ENCODE measurements around the gene NLN.

DNA sequence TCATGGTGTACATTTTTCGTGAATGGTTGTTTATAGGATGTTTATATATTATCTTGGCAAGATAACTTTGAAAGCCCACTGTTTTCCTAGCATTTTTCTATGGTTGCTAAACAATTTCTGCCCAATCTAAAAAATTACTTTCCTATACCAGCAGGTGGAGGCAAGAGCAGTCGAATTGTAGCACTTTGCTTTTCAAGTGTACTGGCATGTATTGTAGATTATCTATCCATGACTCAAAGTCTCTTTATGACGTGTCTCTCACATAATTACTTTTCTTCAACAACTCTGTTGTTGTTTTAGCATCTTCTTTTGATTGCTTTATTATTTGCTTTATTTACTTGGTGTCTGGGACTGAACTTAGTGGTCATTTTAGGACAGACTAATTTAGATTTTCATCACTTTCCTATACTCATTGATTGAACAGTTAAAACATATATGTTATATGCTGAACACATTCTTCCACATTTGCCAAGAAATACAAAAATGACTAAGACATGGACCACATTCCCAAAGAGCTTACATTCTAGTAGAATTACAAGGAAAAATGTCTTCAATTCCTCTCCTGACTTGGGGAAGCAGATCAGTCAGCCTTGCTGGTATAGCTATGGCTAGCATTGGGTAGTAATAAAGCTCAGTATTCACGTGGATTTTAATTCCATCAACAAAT is 20.7 kb downstream of the NLN start:
- TF ChIP-seq CTCF (IDR thresholded peaks at IDR 0.05) (peak; percentile 25 to 75 (median 48)), POLR2A (IDR thresholded peaks at IDR 0.05) (no peak)

Measured in thyroid gland (tissue), 4 donors.